Loucy (cell line): ENCODE results near the gene NOTO.

Source experiments
- H2AFZ ChIP-seq: fragments of 200-600 bp; sonication (generic); 2 replicates; pipeline ENCODE4 v1.6.0; 2016; ENCODE audit warnings: antibody characterized with exemption, mild to moderate bottlenecking, low read length, moderate library complexity
- H3F3A ChIP-seq: fragments of 200-600 bp; 2 replicates; pipeline ENCODE4 v1.6.0; 2016; ENCODE audit warnings: antibody characterized with exemption, low read depth, mild to moderate bottlenecking
- H3K27me3 ChIP-seq: fragments of 200-600 bp; sonication (generic); 2 replicates; pipeline ENCODE4 v1.6.1; 2014; ENCODE audit warnings: low read length, mild to moderate bottlenecking; ENCODE audit not compliant: insufficient read depth, poor library complexity, severe bottlenecking
- H3K36me3 ChIP-seq: fragments of 200-600 bp; sonication (generic); 2 replicates; pipeline ENCODE4 v1.6.1; 2016; ENCODE audit warnings: low read length; ENCODE audit not compliant: insufficient read depth
- H3K4me1 ChIP-seq: fragments of 200-600 bp; sonication (generic); 2 replicates; pipeline ENCODE4 v1.5.1; 2014; ENCODE audit warnings: low read length, mild to moderate bottlenecking; ENCODE audit not compliant: insufficient read depth, poor library complexity, severe bottlenecking
- H3K4me2 ChIP-seq: fragments of 200-600 bp; sonication (generic); 2 replicates; pipeline ENCODE4 v1.6.0; 2014; ENCODE audit warnings: antibody characterized with exemption, low read length, low read depth, mild to moderate bottlenecking; ENCODE audit not compliant: poor library complexity, severe bottlenecking
- H3K4me3 ChIP-seq: fragments of 200-600 bp; sonication (generic); 2 replicates; pipeline ENCODE4 v1.5.1; 2014; ENCODE audit warnings: low read length, mild to moderate bottlenecking, mixed read lengths; ENCODE audit not compliant: poor library complexity, severe bottlenecking
- H3K79me2 ChIP-seq: fragments of 200-600 bp; sonication (generic); 2 replicates; pipeline ENCODE4 v1.6.1; 2014; ENCODE audit warnings: low read length; ENCODE audit not compliant: insufficient read depth
- H3K9ac ChIP-seq: fragments of 200-600 bp; sonication (generic); 2 replicates; pipeline ENCODE4 v1.6.0; 2014; ENCODE audit warnings: mild to moderate bottlenecking, low read depth, low read length, moderate library complexity; ENCODE audit not compliant: poor library complexity, severe bottlenecking
- H3K9me2 ChIP-seq: fragments of 200-600 bp; sonication (generic); replicated peaks from 2 replicates; pipeline ENCODE4 v1.6.1; 2016; ENCODE audit warnings: low read depth, low read length, mixed read lengths
- H3K9me3 ChIP-seq: fragments of 200-600 bp; sonication (generic); 2 replicates; pipeline ENCODE4 v1.6.1; 2014; ENCODE audit warnings: mild to moderate bottlenecking, antibody characterized with exemption, low read length, low read depth; ENCODE audit not compliant: insufficient read depth
- H4K20me1 ChIP-seq: fragments of 200-600 bp; sonication (generic); 2 replicates; pipeline ENCODE4 v1.6.0; 2014; ENCODE audit warnings: antibody characterized with exemption, low read length, mild to moderate bottlenecking; ENCODE audit not compliant: insufficient read depth, poor library complexity, severe bottlenecking
- EZH2phosphoT487 ChIP-seq: fragments of 200-600 bp; IDR thresholded peaks from 2 replicates; pipeline ENCODE4 v1.6.1; 2018; ENCODE audit warnings: antibody characterized with exemption, mild to moderate bottlenecking, moderate library complexity, borderline replicate concordance
- TF ChIP-seq, protein P1 (sequence below): fragments of 200-600 bp; sonication (generic); conservative IDR thresholded peaks from 2 replicates; pipeline ENCODE4 v1.5.1; 2014; ENCODE audit warnings: mild to moderate bottlenecking, antibody characterized with exemption, low read length

The NOTO gene

DNA sequence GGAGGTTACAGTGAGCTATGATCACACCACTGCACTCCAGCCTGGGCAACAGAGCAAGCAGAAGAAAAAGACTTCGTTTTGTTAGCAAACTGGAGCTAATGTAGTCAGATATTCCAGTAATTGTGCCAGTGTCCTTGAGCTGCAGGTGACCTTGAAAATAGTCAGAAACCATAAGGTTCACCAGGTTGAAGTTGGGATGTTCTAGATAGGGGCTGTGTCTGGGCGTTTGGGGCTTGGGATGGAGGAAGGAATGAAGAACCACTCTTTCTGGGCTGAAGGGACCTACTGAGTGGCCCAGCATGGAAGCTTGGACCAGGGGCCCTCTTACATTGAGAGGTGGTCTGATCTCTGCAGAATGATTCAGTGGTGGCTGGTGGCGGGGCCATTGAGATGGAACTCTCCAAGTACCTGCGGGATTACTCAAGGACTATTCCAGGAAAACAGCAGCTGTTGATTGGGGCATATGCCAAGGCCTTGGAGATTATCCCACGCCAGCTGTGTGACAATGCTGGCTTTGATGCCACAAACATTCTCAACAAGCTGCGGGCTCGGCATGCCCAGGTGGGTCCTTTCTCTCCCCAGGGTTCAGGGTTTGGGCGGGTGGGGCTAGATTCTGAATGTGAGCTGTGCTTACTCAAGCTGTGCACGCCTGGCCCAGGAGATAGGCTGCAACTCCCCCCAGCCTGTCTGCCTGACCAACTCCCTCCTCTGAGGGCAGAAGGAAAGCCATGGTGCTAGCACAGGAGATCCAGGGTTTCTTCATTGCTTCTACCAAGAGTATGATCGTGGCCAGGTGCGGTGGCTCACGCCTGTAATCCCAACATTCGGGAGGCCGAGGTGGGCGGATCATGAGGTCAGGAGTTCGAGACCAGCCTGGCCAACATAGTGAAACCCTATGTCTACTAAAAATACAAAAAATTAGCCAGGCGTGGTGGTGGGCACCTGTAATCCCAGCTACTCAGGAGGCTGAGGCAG, 48.8 kb downstream of the NOTO start:
- Histone ChIP-seq H3K9me2 (no peaks in the 10 kb centered on the region), H4K20me1 (peaks cover 12% of the 10 kb centered on the region), H3K36me3 (peaks cover 93% of the 10 kb centered on the region; the same call in 1 of the 2 replicates), H3K9ac (no peak overlapping the region), H3F3A (no peaks in the 10 kb centered on the region), H3K4me1 (no peaks in the 10 kb centered on the region), H3K79me2 (peaks cover 6% of the 10 kb centered on the region; the same call in 1 of the 2 replicates), H3K4me2 (no peak overlapping the region), H3K27me3 (no peaks in the 10 kb centered on the region), H3K9me3 (no peaks in the 10 kb centered on the region), H3K4me3 (no peak overlapping the region), H2AFZ (no peak overlapping the region)
- TF ChIP-seq, protein P1, sequence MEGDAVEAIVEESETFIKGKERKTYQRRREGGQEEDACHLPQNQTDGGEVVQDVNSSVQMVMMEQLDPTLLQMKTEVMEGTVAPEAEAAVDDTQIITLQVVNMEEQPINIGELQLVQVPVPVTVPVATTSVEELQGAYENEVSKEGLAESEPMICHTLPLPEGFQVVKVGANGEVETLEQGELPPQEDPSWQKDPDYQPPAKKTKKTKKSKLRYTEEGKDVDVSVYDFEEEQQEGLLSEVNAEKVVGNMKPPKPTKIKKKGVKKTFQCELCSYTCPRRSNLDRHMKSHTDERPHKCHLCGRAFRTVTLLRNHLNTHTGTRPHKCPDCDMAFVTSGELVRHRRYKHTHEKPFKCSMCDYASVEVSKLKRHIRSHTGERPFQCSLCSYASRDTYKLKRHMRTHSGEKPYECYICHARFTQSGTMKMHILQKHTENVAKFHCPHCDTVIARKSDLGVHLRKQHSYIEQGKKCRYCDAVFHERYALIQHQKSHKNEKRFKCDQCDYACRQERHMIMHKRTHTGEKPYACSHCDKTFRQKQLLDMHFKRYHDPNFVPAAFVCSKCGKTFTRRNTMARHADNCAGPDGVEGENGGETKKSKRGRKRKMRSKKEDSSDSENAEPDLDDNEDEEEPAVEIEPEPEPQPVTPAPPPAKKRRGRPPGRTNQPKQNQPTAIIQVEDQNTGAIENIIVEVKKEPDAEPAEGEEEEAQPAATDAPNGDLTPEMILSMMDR: no peak
- no peak for TF ChIP-seq EZH2phosphoT487

DNA sequence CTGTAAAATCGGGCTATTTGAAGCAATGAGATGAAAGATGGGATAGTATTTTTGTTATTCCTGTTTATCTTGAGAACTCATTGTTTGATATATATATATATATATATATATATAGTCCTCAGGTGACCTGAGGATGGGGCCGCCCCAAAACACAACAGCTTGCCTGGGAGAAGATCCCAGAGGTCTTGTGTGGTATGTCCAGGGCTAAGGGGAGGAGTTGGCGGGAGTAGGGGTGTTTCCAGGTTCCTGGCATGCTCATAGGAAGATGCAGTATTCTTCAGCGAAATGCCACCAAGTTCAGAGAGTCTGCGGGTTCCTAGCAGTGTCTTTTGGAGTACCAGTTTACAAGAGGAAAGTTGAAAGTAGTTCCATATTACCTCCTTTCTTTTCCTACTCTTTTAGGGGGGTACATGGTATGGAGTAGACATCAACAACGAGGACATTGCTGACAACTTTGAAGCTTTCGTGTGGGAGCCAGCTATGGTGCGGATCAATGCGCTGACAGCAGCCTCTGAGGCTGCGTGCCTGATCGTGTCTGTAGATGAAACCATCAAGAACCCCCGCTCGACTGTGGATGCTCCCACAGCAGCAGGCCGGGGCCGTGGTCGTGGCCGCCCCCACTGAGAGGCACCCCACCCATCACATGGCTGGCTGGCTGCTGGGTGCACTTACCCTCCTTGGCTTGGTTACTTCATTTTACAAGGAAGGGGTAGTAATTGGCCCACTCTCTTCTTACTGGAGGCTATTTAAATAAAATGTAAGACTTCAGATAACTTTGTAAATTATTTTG, 50.1 kb downstream of the NOTO start:
- peaks cover 2% of the 10 kb centered on the region for H4K20me1 ChIP-seq
- H3K27me3 ChIP-seq: no peaks in the 10 kb centered on the region
- no peaks in the 10 kb centered on the region for H3K9me3 ChIP-seq
- H2AFZ ChIP-seq: no peak overlapping the region
- peaks cover 80% of the 10 kb centered on the region; the same call in 1 of the 2 replicates for H3K36me3 ChIP-seq
- no peak overlapping the region for H3K4me3 ChIP-seq
- no peaks in the 10 kb centered on the region for H3K9me2 ChIP-seq
- no peaks in the 10 kb centered on the region for H3F3A ChIP-seq
- no peak overlapping the region for H3K4me2 ChIP-seq
- no peak overlapping the region for H3K9ac ChIP-seq
- TF ChIP-seq, protein P1: no peak
- TF ChIP-seq EZH2phosphoT487: no peak
- peaks cover 2% of the 10 kb centered on the region; the same call in 1 of the 2 replicates for H3K79me2 ChIP-seq
- H3K4me1 ChIP-seq: no peaks in the 10 kb centered on the region

DNA sequence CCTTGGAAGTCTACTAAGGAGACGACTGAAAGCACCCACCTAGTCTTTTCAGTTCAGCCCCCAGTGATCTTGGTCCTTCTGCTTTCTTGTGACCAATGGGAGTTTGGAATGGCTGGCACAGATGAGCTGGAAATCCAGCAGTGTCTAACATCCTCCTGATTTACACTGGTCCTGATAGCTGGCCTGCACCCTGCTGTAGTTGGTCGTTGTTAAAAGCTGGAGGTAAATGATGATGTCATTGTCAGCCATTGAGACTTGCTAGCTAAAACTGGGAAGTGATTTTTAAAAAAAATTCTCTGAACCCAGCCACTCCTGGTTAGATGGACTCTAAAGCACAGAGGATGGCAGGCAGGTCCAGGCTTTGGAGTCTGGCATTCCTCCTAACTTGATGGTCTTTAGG, 51.0 kb downstream of the NOTO start:
- Histone ChIP-seq H3K9me3 (no peaks in the 10 kb centered on the region), H3K9ac (no peak overlapping the region), H3K79me2 (no peaks in the 10 kb centered on the region), H3K4me3 (no peak overlapping the region), H3K36me3 (peaks cover 72% of the 10 kb centered on the region; the same call in 1 of the 2 replicates), H3K27me3 (no peaks in the 10 kb centered on the region), H3K9me2 (no peaks in the 10 kb centered on the region), H3K4me2 (no peak overlapping the region), H3F3A (no peaks in the 10 kb centered on the region), H2AFZ (no peak overlapping the region), H4K20me1 (no peaks in the 10 kb centered on the region), H3K4me1 (no peaks in the 10 kb centered on the region)
- TF ChIP-seq, protein P1: no peak
- TF ChIP-seq EZH2phosphoT487: no peak
